PFSK-1 (cell line): ENCODE results near the gene C3.

Experiments used
- FOXP2 ChIP-seq: optimal IDR thresholded peaks from 2 replicates; pipeline ENCODE3; 2011; ENCODE audit warnings: borderline replicate concordance, control low read depth, inconsistent platforms; ENCODE audit not compliant: insufficient read depth; ENCODE audit errors: extremely low read length, extremely low read depth
- POLR2AphosphoS5 ChIP-seq: IDR thresholded peaks from 2 replicates; pipeline ENCODE4 v1.6.1; 2012; ENCODE audit warnings: low read depth, mild to moderate bottlenecking, control low read depth, low read length, moderate library complexity
- SIN3A ChIP-seq: IDR thresholded peaks from 2 replicates; pipeline ENCODE4 v1.6.1; 2012; ENCODE audit warnings: mild to moderate bottlenecking, low read length, moderate library complexity, borderline replicate concordance; ENCODE audit not compliant: insufficient read depth
- TAF1 ChIP-seq: IDR thresholded peaks from 2 replicates; pipeline ENCODE4 v1.6.1; 2012; ENCODE audit warnings: low read length, control low read depth, borderline replicate concordance; ENCODE audit not compliant: insufficient read depth
- TF ChIP-seq, protein P1 (sequence below), 2 experiments: IDR thresholded peaks; 2 replicates each; pipeline versions ENCODE4 v1.6.1 to v1.8.0; 2011 to 2012; ENCODE audit warnings: low read depth in 2 of 2, low read length in 2 of 2, control low read depth in 1 of 2, inconsistent platforms in 1 of 2, mild to moderate bottlenecking in 1 of 2, moderate library complexity in 1 of 2; ENCODE audit not compliant: insufficient read depth in 1 of 2

C3 gene

DNA sequence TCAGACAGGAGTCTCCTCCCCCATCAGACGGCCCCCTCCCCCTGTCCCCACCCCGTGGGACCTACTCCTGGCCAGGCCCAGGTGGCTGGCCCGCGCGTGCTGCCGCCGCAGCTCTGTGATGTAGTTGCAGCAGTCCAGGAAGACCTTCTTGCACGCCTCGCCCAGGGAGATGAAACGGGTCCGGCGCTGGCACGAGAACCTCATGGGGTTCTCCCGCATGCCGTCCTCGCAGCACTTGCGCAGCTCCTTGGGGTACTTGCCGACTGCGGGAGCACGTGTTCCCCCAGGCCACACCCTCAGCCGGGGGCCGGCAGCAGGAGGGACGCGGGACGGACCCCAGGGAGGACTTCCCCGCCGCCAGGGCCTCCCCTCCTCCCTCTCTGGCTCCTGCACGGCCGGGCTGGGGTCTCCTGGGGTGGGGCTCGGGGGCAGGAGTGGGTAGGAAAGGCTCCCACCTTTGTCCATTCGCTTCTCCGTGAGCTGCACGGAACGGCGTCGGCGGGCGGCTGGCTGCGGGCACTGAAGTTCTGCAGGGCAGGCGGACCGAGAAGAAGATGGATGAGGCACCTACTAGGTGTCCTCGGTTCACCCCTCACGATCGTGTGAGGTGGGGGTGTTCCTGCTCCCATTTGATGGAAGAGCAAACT is 13.3 kb downstream of the C3 start:
- TF ChIP-seq, protein P1, sequence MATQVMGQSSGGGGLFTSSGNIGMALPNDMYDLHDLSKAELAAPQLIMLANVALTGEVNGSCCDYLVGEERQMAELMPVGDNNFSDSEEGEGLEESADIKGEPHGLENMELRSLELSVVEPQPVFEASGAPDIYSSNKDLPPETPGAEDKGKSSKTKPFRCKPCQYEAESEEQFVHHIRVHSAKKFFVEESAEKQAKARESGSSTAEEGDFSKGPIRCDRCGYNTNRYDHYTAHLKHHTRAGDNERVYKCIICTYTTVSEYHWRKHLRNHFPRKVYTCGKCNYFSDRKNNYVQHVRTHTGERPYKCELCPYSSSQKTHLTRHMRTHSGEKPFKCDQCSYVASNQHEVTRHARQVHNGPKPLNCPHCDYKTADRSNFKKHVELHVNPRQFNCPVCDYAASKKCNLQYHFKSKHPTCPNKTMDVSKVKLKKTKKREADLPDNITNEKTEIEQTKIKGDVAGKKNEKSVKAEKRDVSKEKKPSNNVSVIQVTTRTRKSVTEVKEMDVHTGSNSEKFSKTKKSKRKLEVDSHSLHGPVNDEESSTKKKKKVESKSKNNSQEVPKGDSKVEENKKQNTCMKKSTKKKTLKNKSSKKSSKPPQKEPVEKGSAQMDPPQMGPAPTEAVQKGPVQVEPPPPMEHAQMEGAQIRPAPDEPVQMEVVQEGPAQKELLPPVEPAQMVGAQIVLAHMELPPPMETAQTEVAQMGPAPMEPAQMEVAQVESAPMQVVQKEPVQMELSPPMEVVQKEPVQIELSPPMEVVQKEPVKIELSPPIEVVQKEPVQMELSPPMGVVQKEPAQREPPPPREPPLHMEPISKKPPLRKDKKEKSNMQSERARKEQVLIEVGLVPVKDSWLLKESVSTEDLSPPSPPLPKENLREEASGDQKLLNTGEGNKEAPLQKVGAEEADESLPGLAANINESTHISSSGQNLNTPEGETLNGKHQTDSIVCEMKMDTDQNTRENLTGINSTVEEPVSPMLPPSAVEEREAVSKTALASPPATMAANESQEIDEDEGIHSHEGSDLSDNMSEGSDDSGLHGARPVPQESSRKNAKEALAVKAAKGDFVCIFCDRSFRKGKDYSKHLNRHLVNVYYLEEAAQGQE (IDR thresholded peaks at IDR 0.05; ENCODE audit: insufficient read depth in 1 of 2, low read depth in 2 of 2, low read length in 2 of 2), result no peak
- TF ChIP-seq SIN3A (no peak), FOXP2 (no peak), POLR2AphosphoS5 (no peak), TAF1 (no peak)

DNA sequence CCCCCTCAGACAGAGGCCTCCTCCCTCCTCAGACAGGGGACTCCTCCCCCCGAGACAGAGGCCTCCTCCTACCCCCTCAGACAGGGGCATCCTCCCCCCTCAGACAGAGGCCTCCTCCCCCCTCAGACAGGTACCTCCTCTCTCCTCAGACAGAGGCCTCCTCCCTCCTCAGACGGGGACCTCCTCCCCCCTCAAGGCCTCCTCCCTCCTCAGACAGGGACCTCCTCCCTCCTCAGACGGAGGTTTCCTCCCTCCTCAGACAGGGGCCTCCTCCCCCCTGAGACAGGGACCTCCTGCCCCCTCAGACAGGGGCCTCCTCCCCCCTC is 13.9 kb downstream of the C3 start:
- TF ChIP-seq FOXP2, result no peak
- TF ChIP-seq, protein P1 (IDR thresholded peaks at IDR 0.05; ENCODE audit: insufficient read depth in 1 of 2, low read depth in 2 of 2, low read length in 2 of 2), result no peak
- TF ChIP-seq POLR2AphosphoS5, result no peak
- no peak for TF ChIP-seq TAF1
- TF ChIP-seq SIN3A, result no peak

DNA sequence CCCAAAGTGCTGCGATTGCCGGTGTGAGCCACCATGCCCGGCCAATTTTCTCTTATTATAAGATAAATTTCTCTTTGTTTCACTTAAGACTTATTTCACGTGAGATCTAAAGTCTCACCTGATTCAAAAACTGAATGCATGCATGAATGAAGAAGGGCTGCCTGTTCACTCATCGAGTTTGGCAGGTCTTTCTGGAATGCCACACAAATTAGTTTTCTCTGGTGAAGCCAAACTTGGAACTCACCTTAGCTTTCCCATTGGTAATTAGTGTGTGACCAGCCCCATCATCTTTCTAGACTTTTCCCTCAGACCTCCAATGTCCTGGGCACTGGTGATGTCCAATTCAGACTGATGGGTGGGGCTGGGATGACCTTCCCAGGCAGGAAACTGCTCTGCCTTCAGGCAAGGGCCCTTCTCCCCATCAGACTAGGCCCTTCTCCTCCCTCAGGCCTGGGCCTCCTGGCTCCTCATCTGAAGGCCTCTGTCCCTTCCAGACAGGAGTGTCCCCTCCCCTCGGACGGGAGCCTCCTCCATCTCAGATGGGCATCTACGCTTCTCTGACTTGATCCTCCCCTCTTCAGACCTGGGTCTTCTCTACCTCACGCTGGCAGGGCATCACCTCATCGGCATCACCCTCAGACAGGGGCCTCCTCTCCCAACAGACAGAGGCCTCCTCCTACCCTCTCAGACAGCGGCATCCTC is 14.4 kb downstream of the C3 start:
- TF ChIP-seq TAF1 (no peak), FOXP2 (no peak), POLR2AphosphoS5 (no peak), SIN3A (no peak)
- TF ChIP-seq, protein P1 (IDR thresholded peaks at IDR 0.05; ENCODE audit: insufficient read depth in 1 of 2, low read depth in 2 of 2, low read length in 2 of 2), result no peak

DNA sequence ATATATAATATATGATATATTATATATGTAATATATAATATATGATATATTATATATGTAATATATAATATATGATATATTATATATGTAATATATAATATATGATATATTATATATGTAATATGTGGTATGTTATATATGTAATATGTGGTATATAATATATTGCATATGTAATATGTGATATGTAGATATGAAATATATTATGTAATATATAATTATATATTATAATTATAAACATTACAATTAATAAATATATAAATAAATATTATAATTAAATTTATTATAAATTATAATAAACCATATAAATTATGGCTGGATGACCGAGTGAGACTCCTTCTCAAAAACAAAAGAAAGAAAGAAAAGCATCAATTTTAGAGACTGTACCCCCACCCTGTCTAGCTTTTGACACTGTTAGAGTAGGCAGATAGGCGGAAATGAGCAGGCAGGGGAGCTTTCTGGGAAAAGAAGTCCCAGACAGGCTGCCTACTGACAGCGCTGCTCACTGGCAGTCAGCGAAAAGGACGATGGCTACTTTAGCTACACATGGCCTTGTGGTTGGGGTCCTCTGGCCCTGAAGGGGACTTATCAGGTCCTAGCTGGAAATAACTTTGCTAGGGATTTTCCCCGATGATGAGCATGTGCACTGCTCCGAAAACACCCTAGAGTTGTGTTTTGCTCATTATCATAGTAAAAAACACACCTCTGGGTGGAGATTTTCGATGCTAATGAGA is 19.7 kb downstream of the C3 start:
- TF ChIP-seq SIN3A (no peak), FOXP2 (no peak), TAF1 (no peak), POLR2AphosphoS5 (no peak)
- TF ChIP-seq, protein P1 (IDR thresholded peaks at IDR 0.05; ENCODE audit: insufficient read depth in 1 of 2, low read depth in 2 of 2, low read length in 2 of 2), result no peak
